GM20000 (cell line): ENCODE data around the gene STPG3.

Source experiments
- DNase-seq: peaks from one replicate; pipeline ENCODE4 v3.0.0; 2012; ENCODE audit warnings: low spot score
- CTCF ChIP-seq: IDR thresholded peaks from 2 replicates; pipeline ENCODE4 v1.5.1; 2012; ENCODE audit warnings: mild to moderate bottlenecking, control low read depth; ENCODE audit errors: extremely low read depth, missing control alignments

Gene STPG3

GRCh38 chr9:137294091-137294680 is 43.1 kb downstream of the STPG3 start:
- no peak for TF ChIP-seq CTCF
- DNase-seq = no peak

- no peak for DNase-seq
- TF ChIP-seq CTCF = no peak
Observed at GRCh38 chr9:137294681-137295237, 43.7 kb downstream of the STPG3 start.

- peak; percentile 95 for DNase-seq
- TF ChIP-seq CTCF = peak; percentile 94
Observed at GRCh38 chr9:137295238-137295811, 44.2 kb downstream of the STPG3 start.

GRCh38 chr9:137295849-137296669 is 45.0 kb downstream of the STPG3 start:
- TF ChIP-seq CTCF = no peak
- no peak for DNase-seq

GRCh38 chr9:137296670-137297664 is 45.9 kb downstream of the STPG3 start:
- DNase-seq = no peak
- no peak for TF ChIP-seq CTCF

- TF ChIP-seq CTCF = no peak
- no peak for DNase-seq
Observed at GRCh38 chr9:137297966-137298365, 46.9 kb downstream of the STPG3 start.
